MM.1S (cell line): ENCODE data around the gene ADGRD1.

Experiments used
- DNase-seq: peaks from one replicate; pipeline ENCODE4 v3.0.0-alpha.2; 2015
- H2AFZ ChIP-seq: fragments of 300-600 bp; sonication (generic); 2 replicates; pipeline ENCODE4 v1.6.0; 2016; ENCODE audit warnings: antibody characterized with exemption, low read length
- H3F3A ChIP-seq: fragments of 300-600 bp; sonication (generic); 2 replicates; pipeline ENCODE4 v1.6.1; 2016; ENCODE audit warnings: mild to moderate bottlenecking, antibody characterized with exemption, low read length, moderate library complexity, mixed read lengths; ENCODE audit not compliant: insufficient read depth
- H3K27ac ChIP-seq: fragments of 300-600 bp; sonication (generic); 2 replicates; pipeline ENCODE4 v1.5.1; 2016; ENCODE audit warnings: mild to moderate bottlenecking, low read length
- H3K27me3 ChIP-seq: fragments of 300-600 bp; sonication (generic); replicated peaks from 2 replicates; pipeline ENCODE4 v1.6.0; 2016; ENCODE audit warnings: low read length; ENCODE audit not compliant: insufficient read depth
- H3K36me3 ChIP-seq: fragments of 300-600 bp; sonication (generic); replicated peaks from 2 replicates; pipeline ENCODE4 v1.6.1; 2016; ENCODE audit warnings: mild to moderate bottlenecking, low read length, mixed read lengths; ENCODE audit not compliant: insufficient read depth
- H3K4me1 ChIP-seq: fragments of 300-600 bp; sonication (generic); 2 replicates; pipeline ENCODE4 v1.6.1; 2016; ENCODE audit warnings: low read length, mixed read lengths
- H3K4me2 ChIP-seq: fragments of 300-600 bp; sonication (generic); 2 replicates; pipeline ENCODE4 v1.6.0; 2016; ENCODE audit warnings: low read depth, low read length
- H3K4me3 ChIP-seq: fragments of 300-600 bp; sonication (generic); 2 replicates; pipeline ENCODE4 v1.5.1; 2016; ENCODE audit warnings: low read length, mixed read lengths
- H3K79me2 ChIP-seq: fragments of 300-600 bp; sonication (generic); 2 replicates; pipeline ENCODE4 v1.6.1; 2016; ENCODE audit warnings: mixed run types, low read length, mixed read lengths
- H3K9ac ChIP-seq: fragments of 300-600 bp; sonication (generic); 2 replicates; pipeline ENCODE4 v1.6.1; 2016; ENCODE audit warnings: low read length, mixed read lengths
- H3K9me2 ChIP-seq: fragments of 300-600 bp; sonication (generic); replicated peaks from 2 replicates; pipeline ENCODE4 v1.6.1; 2016; ENCODE audit warnings: mild to moderate bottlenecking, low read length, mixed read lengths; ENCODE audit not compliant: insufficient read depth
- H3K9me3 ChIP-seq: fragments of 300-600 bp; sonication (generic); replicated peaks from 2 replicates; pipeline ENCODE4 v1.6.1; 2016; ENCODE audit warnings: mild to moderate bottlenecking, low read length, mixed read lengths; ENCODE audit not compliant: insufficient read depth
- H4K20me1 ChIP-seq: fragments of 300-600 bp; sonication (generic); 2 replicates; pipeline ENCODE4 v1.6.1; 2016; ENCODE audit warnings: mild to moderate bottlenecking, low read length, moderate library complexity, mixed read lengths; ENCODE audit not compliant: insufficient read depth
- EZH2 ChIP-seq: fragments of 300-600 bp; sonication (generic); optimal IDR thresholded peaks from 2 replicates; pipeline ENCODE3; 2017; ENCODE audit warnings: low read depth, mild to moderate bottlenecking, antibody characterized with exemption, low read length, mixed read lengths
- EZH2phosphoT487 ChIP-seq: fragments of 300-600 bp; sonication (generic); IDR thresholded peaks from 2 replicates; pipeline ENCODE4 v1.6.1; 2018; ENCODE audit warnings: antibody characterized with exemption, low read length
- TF ChIP-seq, protein P1 (sequence below): fragments of 300-600 bp; sonication (generic); IDR thresholded peaks from 2 replicates; pipeline ENCODE4 v1.5.1; 2016; ENCODE audit warnings: antibody characterized with exemption, low read length, mixed read lengths

Gene ADGRD1

DNA sequence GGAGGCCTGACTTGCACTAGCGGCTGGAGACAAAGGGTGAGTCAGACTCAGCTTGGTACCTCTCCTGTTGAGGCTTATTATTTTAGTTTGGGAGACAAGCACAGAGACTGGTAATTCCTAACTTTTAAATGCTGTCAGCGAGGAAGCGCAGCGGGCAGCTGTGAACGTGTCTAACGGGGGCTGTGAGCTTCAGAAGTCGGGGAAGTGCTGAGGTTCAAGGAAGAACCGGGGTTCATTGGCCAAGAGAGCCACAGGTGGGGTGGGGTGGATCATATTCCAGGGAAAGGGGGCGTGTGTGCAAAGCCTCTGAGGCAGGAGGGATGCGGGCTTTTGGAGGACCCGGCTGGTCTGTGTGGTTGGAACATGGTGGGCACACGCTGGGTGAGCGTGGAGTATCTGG is 36.1 kb upstream of the ADGRD1 start:
- H3K9ac ChIP-seq = no peak overlapping the region
- H3K27ac ChIP-seq = no peak overlapping the region

DNA sequence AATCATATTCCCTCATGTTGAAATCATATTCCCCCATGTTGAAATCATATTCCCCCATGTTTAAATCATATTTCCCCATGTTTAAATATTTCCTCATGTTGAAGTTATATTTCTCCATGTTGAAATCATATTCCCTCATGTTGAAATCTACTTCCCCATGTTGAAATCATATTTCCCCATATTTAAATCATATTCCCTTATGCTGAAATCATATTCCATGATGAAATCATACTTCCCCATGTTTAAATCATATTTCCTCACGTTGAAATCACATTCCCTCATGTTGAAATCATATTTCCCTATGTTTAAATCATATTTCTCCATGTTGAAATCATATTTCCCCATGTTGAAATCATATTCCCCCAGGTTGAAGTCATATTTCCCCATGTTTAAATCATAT is 34.6 kb upstream of the ADGRD1 start:
- Histone ChIP-seq H3K27ac (no peak overlapping the region), H3K9ac (no peak overlapping the region), H4K20me1 (no peaks in the 10 kb centered on the region), H3K27me3 (peaks cover 18% of the 10 kb centered on the region; the same call in 1 of the 2 replicates), H3K9me2 (no peaks in the 10 kb centered on the region), H3K4me1 (no peaks in the 10 kb centered on the region), H3K36me3 (no peaks in the 10 kb centered on the region), H3K9me3 (no peaks in the 10 kb centered on the region), H3K4me3 (no peak overlapping the region), H3F3A (no peaks in the 10 kb centered on the region), H3K4me2 (no peak overlapping the region), H3K79me2 (no peaks in the 10 kb centered on the region), H2AFZ (no peak overlapping the region)
- DNase-seq = no peak
- TF ChIP-seq EZH2 = no peak
- no peak for TF ChIP-seq EZH2phosphoT487
- TF ChIP-seq, protein P1, sequence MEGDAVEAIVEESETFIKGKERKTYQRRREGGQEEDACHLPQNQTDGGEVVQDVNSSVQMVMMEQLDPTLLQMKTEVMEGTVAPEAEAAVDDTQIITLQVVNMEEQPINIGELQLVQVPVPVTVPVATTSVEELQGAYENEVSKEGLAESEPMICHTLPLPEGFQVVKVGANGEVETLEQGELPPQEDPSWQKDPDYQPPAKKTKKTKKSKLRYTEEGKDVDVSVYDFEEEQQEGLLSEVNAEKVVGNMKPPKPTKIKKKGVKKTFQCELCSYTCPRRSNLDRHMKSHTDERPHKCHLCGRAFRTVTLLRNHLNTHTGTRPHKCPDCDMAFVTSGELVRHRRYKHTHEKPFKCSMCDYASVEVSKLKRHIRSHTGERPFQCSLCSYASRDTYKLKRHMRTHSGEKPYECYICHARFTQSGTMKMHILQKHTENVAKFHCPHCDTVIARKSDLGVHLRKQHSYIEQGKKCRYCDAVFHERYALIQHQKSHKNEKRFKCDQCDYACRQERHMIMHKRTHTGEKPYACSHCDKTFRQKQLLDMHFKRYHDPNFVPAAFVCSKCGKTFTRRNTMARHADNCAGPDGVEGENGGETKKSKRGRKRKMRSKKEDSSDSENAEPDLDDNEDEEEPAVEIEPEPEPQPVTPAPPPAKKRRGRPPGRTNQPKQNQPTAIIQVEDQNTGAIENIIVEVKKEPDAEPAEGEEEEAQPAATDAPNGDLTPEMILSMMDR = no peak

More for the DNA sequence above, 36.1 kb upstream of the ADGRD1 start:
- no peak overlapping the region for H3K4me2 ChIP-seq
- H3K9me2 ChIP-seq = no peaks in the 10 kb centered on the region
- no peaks in the 10 kb centered on the region for H3F3A ChIP-seq
- H3K36me3 ChIP-seq = no peaks in the 10 kb centered on the region
- no peaks in the 10 kb centered on the region for H4K20me1 ChIP-seq
- no peak for TF ChIP-seq EZH2
- no peak for TF ChIP-seq EZH2phosphoT487
- TF ChIP-seq, protein P1 = no peak
- no peaks in the 10 kb centered on the region for H3K79me2 ChIP-seq
- H3K4me1 ChIP-seq = no peaks in the 10 kb centered on the region
- DNase-seq = no peak
- no peak overlapping the region for H2AFZ ChIP-seq
- no peak overlapping the region for H3K4me3 ChIP-seq
- H3K9me3 ChIP-seq = no peaks in the 10 kb centered on the region
- peaks cover 18% of the 10 kb centered on the region; the same call in 1 of the 2 replicates for H3K27me3 ChIP-seq

DNA sequence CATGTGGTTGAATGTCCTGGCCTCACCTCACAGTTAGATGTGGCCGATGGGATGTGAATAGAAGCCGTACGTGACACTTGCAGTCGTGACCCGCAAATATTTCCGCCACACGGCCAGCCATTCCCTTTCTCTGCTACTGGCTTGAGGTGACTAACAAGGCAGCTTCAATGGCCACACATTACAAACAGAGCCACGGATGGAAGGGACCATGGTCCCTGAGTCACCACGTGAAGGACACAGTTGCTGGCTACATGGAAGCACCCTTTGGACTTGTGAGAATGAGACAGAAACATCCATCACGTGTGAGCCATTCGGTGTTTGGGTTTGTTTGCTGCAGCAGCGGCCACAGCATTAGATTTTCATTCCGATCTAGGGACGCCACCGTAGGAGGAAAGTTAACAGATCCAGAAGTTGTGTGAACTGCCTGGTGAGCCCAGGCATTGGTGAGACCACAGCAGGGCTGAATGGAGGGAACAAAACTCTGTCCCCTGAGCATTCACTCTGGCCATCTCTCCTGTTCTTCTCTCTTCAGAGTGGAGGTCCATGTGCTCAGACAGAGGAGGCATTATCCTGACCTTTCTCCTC is 33.5 kb upstream of the ADGRD1 start:
- no peaks in the 10 kb centered on the region for H3K9me2 ChIP-seq
- H3K4me1 ChIP-seq = no peaks in the 10 kb centered on the region
- TF ChIP-seq EZH2 = no peak
- TF ChIP-seq EZH2phosphoT487 = no peak
- TF ChIP-seq, protein P1 = no peak
- no peak for DNase-seq
- H3K9ac ChIP-seq = no peak overlapping the region
- no peaks in the 10 kb centered on the region for H3K36me3 ChIP-seq
- no peak overlapping the region for H3K27ac ChIP-seq
- H3K79me2 ChIP-seq = no peaks in the 10 kb centered on the region
- H3K4me2 ChIP-seq = no peak overlapping the region
- H3K27me3 ChIP-seq = peaks cover 13% of the 10 kb centered on the region; the same call in 1 of the 2 replicates
- H3F3A ChIP-seq = no peaks in the 10 kb centered on the region
- no peak overlapping the region for H2AFZ ChIP-seq
- no peak overlapping the region for H3K4me3 ChIP-seq
- no peaks in the 10 kb centered on the region for H4K20me1 ChIP-seq
- H3K9me3 ChIP-seq = no peaks in the 10 kb centered on the region
